T-helper 1 cell treated with Interleukin-12 subunit alpha and Interleukin-12 subunit beta and Interleukin-4 antibody, amounts not matched to agents 30 ng/mL and 1 ng/mL, for 36 hours (primary cell): ENCODE measurements around the gene FBXO3. TPM values are rescaled to one million over a fixed set of nuclear protein-coding genes. Genes with fewer than 3 reads are reported as not detected.

Experiments used
- total RNA-seq: library from RNA; stranded (reverse); gene quantifications from 2 replicates; pipeline ENCODE4 v1.2.3, GENCODE V29; 2022

Gene FBXO3
- total RNA-seq, 1 donor from 2014 or later = 22.9 TPM

Other genes with a start within 250 kb of the FBXO3 start
- gene C11orf91, start 73.7 kb downstream of the FBXO3 start, total RNA-seq = 0.66 and 0.80 TPM in 2 replicates
- 200 and 213 TPM in 2 replicates for gene CD59, start 38.1 kb downstream of the FBXO3 start, total RNA-seq
- gene LMO2, start 117.6 kb upstream of the FBXO3 start, total RNA-seq = 0.12 TPM in 1 of 2 replicates, not detected in the other